Smooth muscle cell (in vitro differentiated cells): Measurements from ENCODE around the gene ZNF598. TPM values are rescaled to one million over a fixed set of nuclear protein-coding genes. Genes with fewer than 3 reads are reported as not detected.
"Not testable (repeated sequence)": the region's sequence is repeated elsewhere in the genome, so short reads cannot be mapped to it uniquely, and the experiment has no call there.

Experiments
- DNase-seq: peaks from one replicate; lab custom pipeline; 2025; ENCODE audit not compliant: unreplicated experiment; lab: John Stamatoyannopoulos, UW
- H2AFZ ChIP-seq: fragments of 200-600 bp; sonication (generic); 2 replicates; pipeline ENCODE4 v1.6.0; 2016; ENCODE audit warnings: antibody characterized with exemption, low read depth, mild to moderate bottlenecking
- H3F3A ChIP-seq: fragments of 200-600 bp; sonication (generic); 2 replicates; pipeline ENCODE4 v1.6.0; 2017; ENCODE audit warnings: antibody characterized with exemption, low read depth
- H3K27ac ChIP-seq: fragments of 200-600 bp; sonication (generic); 2 replicates; pipeline ENCODE4 v1.5.1; 2016; ENCODE audit warnings: low read depth, mild to moderate bottlenecking
- H3K27me3 ChIP-seq: fragments of 200-600 bp; sonication (generic); 2 replicates; pipeline ENCODE4 v1.6.1; 2016; ENCODE audit warnings: low read depth, mild to moderate bottlenecking
- H3K36me3 ChIP-seq: fragments of 200-600 bp; sonication (generic); 2 replicates; pipeline ENCODE4 v1.5.1; 2016; ENCODE audit warnings: low read depth
- H3K4me1 ChIP-seq: fragments of 200-600 bp; sonication (generic); 2 replicates; pipeline ENCODE4 v1.5.1; 2016; ENCODE audit warnings: low read depth
- H3K4me2 ChIP-seq: fragments of 200-600 bp; sonication (generic); 2 replicates; pipeline ENCODE4 v1.6.0; 2016; ENCODE audit warnings: mild to moderate bottlenecking
- H3K4me3 ChIP-seq: fragments of 200-600 bp; sonication (generic); 2 replicates; pipeline ENCODE4 v1.5.1; 2016; ENCODE audit warnings: mild to moderate bottlenecking
- H3K79me2 ChIP-seq: fragments of 200-600 bp; sonication (generic); 2 replicates; pipeline ENCODE4 v1.6.0; 2016; ENCODE audit warnings: low read depth, mild to moderate bottlenecking
- H3K9ac ChIP-seq: fragments of 200-600 bp; sonication (generic); 2 replicates; pipeline ENCODE4 v1.6.0; 2016; ENCODE audit warnings: low read depth
- H3K9me3 ChIP-seq: fragments of 200-600 bp; sonication (generic); replicated peaks from 2 replicates; pipeline ENCODE4 v1.5.1; 2016; ENCODE audit warnings: low read depth
- H4K20me1 ChIP-seq: fragments of 200-600 bp; sonication (generic); 2 replicates; pipeline ENCODE4 v1.6.0; 2016; ENCODE audit warnings: low read depth
- WGBS: methylation state at CpG from one replicate; pipeline ENCODE4 v1.1.7; 2016; ENCODE audit warnings: low lambda C conversion rate; 5-methylcytosine and 5-hydroxymethylcytosine counted together
- polyA plus RNA-seq: library from polyadenylated mRNA; unstranded; fragments of >200 nt; fragmentation: Nextera tagmentation; extraction: Ambion mirVana; gene quantifications from 2 replicates; pipeline ENCODE4 v1.2.1, GENCODE V29; 2016
- total RNA-seq: library from RNA; depleted of rRNA; stranded (reverse); fragments of >200 nt; gene quantifications from 2 replicates; pipeline ENCODE4 v1.2.3, GENCODE V29; 2014
- TF ChIP-seq, protein P1 (sequence below): fragments of 200-600 bp; sonication (generic); IDR thresholded peaks from 2 replicates; pipeline ENCODE4 v1.5.1; 2017; ENCODE audit warnings: borderline replicate concordance, mild to moderate bottlenecking, antibody characterized with exemption; ENCODE audit not compliant: insufficient read depth, poor library complexity, severe bottlenecking

ZNF598 gene
- total and polyA plus RNA-seq, 2 experiments from 2014 or later, result 27.2 to 27.9 TPM

DNA sequence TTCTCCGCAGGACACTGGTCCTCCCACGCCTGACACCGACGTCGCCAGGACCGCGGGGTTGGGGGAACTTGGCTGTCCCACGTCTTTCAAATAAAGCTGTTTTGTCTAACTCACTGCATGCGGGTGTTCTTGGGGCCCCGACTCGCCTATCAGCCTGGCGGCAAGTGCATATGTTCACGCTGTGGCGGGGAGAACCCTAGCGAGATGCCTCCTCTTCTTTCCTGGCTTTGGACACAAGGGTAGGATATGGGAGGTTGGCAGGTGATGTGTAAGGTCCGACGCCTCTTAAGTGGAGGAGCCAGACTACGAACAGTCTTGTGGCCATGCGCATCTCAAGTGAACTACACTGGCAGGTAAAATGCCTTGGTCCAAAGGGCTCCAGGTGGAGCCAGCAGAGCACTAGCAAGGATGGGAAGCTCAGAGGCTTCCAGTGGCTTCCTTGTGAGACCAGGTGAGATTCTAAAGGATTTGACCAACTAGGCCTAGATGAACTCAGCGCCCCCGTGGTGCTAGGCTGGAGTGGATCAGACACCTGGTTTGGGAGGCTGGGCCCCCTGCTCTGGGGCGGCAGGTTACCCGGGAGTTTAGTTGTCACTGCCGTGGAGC, 44.1 kb downstream of the ZNF598 start:
- Histone ChIP-seq H3K4me1 (peaks cover 22% of the 10 kb centered on the region), H3K36me3 (no peaks in the 10 kb centered on the region), H2AFZ (no peak overlapping the region), H3K27me3 (no peaks in the 10 kb centered on the region), H3K9ac (peak overlapping the region; percentile 98), H3K4me2 (peak overlapping the region; percentile 88), H3K27ac (peak overlapping the region; percentile 95), H3F3A (peaks cover 28% of the 10 kb centered on the region), H3K4me3 (peak overlapping the region; percentile 79), H4K20me1 (peaks cover 38% of the 10 kb centered on the region), H3K9me3 (no peaks in the 10 kb centered on the region), H3K79me2 (peaks cover 37% of the 10 kb centered on the region)
- TF ChIP-seq, protein P1, sequence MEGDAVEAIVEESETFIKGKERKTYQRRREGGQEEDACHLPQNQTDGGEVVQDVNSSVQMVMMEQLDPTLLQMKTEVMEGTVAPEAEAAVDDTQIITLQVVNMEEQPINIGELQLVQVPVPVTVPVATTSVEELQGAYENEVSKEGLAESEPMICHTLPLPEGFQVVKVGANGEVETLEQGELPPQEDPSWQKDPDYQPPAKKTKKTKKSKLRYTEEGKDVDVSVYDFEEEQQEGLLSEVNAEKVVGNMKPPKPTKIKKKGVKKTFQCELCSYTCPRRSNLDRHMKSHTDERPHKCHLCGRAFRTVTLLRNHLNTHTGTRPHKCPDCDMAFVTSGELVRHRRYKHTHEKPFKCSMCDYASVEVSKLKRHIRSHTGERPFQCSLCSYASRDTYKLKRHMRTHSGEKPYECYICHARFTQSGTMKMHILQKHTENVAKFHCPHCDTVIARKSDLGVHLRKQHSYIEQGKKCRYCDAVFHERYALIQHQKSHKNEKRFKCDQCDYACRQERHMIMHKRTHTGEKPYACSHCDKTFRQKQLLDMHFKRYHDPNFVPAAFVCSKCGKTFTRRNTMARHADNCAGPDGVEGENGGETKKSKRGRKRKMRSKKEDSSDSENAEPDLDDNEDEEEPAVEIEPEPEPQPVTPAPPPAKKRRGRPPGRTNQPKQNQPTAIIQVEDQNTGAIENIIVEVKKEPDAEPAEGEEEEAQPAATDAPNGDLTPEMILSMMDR, result no peak
- 27% methylated on average over 24 of the region's 24 CpGs for WGBS
- no peak for DNase-seq

DNA sequence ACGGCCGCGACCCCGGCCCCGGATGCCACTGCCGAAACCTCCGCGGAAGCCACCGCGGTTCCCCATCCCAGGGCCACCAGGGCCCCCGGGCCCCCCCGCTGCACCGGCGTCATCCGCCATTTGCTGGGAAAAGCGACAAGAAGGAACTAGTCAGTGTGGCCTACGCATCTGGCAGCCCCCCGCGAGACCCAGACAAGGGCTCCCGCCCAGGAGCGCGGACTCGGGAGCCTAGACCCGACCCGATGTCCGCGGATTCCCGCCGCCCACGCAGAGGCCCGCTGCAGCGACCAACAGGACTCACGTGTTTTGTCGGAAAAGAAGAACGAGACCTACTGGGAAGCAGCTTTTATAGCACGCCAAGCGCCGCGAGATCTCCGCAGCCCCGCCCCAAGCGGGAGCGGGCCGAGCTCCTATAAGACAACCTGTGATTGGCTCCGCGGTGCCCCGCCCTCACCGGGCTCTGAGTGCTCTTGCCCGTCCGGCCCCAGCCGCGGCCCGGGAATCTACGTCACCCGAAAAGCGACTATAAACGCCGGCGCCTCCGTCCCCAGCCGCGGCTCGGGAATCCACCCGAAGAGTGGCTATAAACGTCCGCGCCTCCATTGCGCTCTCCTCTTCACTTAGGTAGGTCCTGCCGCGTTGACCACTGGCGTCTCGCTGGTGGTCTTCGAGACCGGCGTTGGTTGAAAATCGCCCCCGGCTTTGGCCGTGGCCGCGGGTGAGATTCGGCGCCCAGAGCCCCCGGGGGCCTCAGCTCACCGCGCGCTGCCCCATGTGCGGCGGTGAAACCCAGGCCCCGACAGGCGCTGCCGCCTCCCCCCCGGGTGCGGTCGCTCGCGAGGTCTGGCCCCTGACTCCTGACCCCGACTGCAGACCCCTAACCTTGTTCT, 44.9 kb downstream of the ZNF598 start, which contains the start of gene RPS2:
Gene RPS2 (minus strand): TSS at position 321 of the 890 bp plus-strand sequence. CDS start 201 bp downstream, at position 120.
- Histone ChIP-seq H3K36me3 (no peaks in the 10 kb centered on the region), H3K27ac (peak within 1 kb of the TSS; percentile 95), H2AFZ (peak within 1 kb of the TSS; percentile 44), H3K27me3 (no peaks in the 10 kb centered on the region), H3F3A (peaks cover 30% of the 10 kb centered on the region), H3K9me3 (no peaks in the 10 kb centered on the region), H3K4me1 (peaks cover 25% of the 10 kb centered on the region), H3K79me2 (peaks cover 44% of the 10 kb centered on the region), H3K9ac (peak within 1 kb of the TSS; percentile 98), H3K4me3 (peak within 1 kb of the TSS; percentile 79), H4K20me1 (peaks cover 38% of the 10 kb centered on the region), H3K4me2 (peak within 1 kb of the TSS; percentile 88)
- WGBS, result 1% methylated on average over 96 of the region's 97 CpGs
- TF ChIP-seq, protein P1, result no peak
- peak; percentile 95 for DNase-seq

DNA sequence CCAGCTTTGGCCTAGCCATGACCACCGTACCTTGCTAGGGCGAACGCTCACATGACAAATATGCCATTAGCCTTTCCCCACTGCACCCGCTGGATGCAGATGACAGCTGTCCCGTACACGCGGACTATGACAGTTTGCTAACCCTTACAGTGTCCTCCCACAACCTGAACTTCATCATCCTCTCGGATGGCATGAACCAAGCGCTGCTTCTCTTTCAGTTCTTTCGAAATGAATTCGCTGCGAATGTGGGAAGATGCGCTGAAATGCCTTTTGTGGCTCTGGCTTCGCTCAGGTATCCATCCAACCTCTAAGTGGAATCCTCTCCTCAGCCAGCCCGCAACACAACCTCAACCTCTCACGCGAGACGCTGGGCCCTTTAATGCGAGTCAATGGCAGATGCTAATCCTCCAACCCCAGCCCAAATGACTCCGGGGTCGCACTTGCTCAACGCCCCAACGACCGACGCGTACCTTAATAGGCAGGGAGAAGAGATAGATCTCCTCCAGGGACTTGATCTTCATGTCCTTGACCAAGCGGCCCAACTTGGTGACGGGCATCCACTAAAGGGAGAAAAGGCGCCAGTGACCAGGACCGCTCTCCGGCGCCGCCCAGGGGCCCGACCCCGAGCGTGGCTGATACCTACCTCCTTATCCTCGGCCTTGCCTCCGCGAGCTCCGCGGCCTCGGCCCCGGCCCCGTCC, 45.7 kb downstream of the ZNF598 start:
- Histone ChIP-seq H3K79me2 (peaks cover 48% of the 10 kb centered on the region), H3K9ac (peak overlapping the region; percentile 95), H3K9me3 (no peaks in the 10 kb centered on the region), H3K27me3 (no peaks in the 10 kb centered on the region), H3K4me1 (peaks cover 25% of the 10 kb centered on the region), H3F3A (peaks cover 30% of the 10 kb centered on the region), H3K4me2 (peak overlapping the region; percentile 83), H4K20me1 (peaks cover 38% of the 10 kb centered on the region), H3K4me3 (peak overlapping the region; percentile 79), H2AFZ (no peak overlapping the region), H3K27ac (peak overlapping the region; percentile 95), H3K36me3 (no peaks in the 10 kb centered on the region)
- WGBS, result 3% methylated on average over 44 of the region's 44 CpGs
- TF ChIP-seq, protein P1, result no peak
- no peak for DNase-seq

DNA sequence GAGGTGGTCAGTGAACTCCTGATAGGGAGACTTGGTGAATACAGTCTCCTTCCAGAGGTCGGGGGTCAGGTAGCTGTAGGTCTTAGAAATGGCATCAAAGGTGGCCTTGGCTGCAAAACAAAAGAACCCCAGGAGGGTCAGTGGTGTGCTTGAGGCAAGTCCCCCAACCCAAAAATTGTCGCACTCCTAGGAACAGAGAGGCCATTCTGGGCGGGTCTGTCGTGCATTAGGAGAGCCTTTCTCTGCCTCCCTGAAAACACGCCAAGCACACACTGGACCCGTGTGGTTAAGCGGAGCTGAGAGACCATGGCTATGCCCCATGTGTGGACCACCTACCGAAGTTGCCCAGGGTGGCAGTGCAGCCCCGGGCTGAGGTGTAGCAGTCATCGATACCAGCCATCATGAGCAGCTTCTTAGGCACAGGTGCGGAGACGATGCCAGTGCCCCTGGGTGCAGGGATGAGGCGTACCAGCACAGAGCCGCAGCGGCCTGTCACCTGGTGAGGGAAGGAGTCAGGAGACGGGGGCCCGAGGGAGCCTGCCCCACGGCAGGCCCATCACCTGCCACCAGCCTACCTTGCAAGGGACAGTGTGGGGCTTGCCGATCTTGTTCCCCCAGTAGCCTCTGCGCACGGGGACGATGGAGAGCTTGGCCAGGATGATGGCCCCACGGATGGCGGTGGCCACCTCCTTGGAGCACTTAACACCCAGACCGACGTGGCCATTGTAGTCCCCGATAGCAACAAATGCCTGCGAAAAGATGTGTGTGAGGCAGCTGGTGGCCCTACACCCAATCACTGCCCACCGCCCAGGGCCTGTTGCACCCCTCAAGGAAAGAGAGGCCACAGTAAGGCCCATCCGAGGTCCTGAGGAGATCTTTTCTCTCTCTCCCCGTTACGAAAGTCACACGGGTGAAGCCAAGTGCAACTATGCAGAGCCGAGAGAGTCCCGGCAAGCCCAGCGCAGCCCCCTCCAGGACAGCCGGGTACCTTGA, 47.2 kb downstream of the ZNF598 start:
- H3K27me3 ChIP-seq, H2AFZ ChIP-seq, DNase-seq, H3K9me3 ChIP-seq, H3K36me3 ChIP-seq: not testable (repeated sequence)
- peak overlapping the region; percentile 95 for H3K27ac ChIP-seq
- peak overlapping the region; percentile 83 for H3K4me2 ChIP-seq
- peaks cover 38% of the 10 kb centered on the region for H4K20me1 ChIP-seq
- H3K4me3 ChIP-seq, result peak overlapping the region; percentile 79
- WGBS, result 88% methylated on average over 37 of the region's 37 CpGs
- H3K79me2 ChIP-seq, result peaks cover 48% of the 10 kb centered on the region
- peaks cover 25% of the 10 kb centered on the region for H3K4me1 ChIP-seq
- H3K9ac ChIP-seq, result peak overlapping the region; percentile 95
- H3F3A ChIP-seq, result peaks cover 30% of the 10 kb centered on the region
